RWPE1 (cell line): ENCODE data around the gene C1QA.

Experiments
- CTCF ChIA-PET: fragments of 350-600 bp; sonication (Branson Sonifier 250); formaldehyde crosslinking; extraction: SDS; loops from one replicate; lab custom pipeline; 2021; lab: Yijun Ruan, JAX
- POLR2A ChIA-PET: fragments of 400-600 bp; formaldehyde crosslinking; extraction: SDS; loops from one replicate; lab custom pipeline; 2020; ENCODE audit warnings: antibody characterized with exemption; ENCODE audit not compliant: low non-redundant PET; lab: Yijun Ruan, JAX
- DNase-seq: peaks from one replicate; pipeline ENCODE4 v3.0.0; 2012; ENCODE audit warnings: low spot score
- H3K27ac ChIP-seq: fragments of 450-650 bp; 2 replicates; pipeline ENCODE4 v1.5.1; 2017
- TF ChIP-seq, protein P1 (sequence below): fragments of 450-650 bp; conservative IDR thresholded peaks from 2 replicates; pipeline ENCODE4 v1.5.1; 2017; ENCODE audit warnings: low read depth, mild to moderate bottlenecking

The C1QA gene

DNA sequence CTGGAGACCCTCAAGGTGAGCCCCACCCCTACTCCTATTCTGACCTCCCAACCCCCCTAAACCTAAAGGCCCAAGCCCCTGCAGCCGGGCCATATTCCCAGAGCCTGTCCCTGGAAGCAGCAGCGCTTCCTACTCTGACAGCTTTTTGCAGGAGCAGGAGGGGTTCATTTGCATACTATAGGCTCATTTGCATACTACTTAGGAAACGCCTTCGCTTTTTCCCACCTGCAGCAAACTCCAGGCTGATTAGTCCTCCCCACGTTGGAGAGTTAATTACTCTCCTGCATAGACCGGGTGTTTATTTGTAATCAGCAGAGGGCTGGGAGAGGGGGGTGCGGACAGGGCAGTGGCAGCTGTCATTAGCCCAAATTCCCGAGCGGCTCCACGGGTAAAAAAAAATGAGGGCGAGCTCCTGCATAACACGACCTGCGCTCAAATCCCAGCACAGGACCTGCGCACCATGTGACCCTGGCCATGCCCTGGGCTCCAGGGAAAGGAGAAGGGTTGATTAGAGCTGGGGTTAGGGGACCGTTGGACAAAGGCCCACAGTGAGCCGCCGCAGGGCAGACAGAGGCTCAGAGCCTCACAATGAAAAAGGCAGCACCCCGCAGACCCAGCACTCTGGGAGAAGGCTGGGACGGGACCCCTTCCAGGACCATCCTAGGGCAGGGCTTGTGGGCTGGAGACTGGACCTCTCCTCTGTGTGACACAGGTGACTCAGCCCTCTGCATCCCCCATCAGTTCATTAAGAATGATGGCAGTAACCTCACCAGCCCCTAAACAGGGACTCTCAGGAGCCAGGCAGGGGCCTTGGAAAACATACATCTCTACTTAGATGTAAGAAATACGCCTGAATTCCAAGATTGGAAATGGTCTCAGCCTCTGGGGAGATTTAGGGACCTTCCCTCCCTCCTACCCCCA, 9.9 kb upstream of the C1QA start:
- DNase-seq, result no peak
- TF ChIP-seq, protein P1, sequence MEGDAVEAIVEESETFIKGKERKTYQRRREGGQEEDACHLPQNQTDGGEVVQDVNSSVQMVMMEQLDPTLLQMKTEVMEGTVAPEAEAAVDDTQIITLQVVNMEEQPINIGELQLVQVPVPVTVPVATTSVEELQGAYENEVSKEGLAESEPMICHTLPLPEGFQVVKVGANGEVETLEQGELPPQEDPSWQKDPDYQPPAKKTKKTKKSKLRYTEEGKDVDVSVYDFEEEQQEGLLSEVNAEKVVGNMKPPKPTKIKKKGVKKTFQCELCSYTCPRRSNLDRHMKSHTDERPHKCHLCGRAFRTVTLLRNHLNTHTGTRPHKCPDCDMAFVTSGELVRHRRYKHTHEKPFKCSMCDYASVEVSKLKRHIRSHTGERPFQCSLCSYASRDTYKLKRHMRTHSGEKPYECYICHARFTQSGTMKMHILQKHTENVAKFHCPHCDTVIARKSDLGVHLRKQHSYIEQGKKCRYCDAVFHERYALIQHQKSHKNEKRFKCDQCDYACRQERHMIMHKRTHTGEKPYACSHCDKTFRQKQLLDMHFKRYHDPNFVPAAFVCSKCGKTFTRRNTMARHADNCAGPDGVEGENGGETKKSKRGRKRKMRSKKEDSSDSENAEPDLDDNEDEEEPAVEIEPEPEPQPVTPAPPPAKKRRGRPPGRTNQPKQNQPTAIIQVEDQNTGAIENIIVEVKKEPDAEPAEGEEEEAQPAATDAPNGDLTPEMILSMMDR, result no peak
- CTCF ChIA-PET, result no interaction called here
- POLR2A ChIA-PET, result no interaction called here
- no peak overlapping the region for H3K27ac ChIP-seq

DNA sequence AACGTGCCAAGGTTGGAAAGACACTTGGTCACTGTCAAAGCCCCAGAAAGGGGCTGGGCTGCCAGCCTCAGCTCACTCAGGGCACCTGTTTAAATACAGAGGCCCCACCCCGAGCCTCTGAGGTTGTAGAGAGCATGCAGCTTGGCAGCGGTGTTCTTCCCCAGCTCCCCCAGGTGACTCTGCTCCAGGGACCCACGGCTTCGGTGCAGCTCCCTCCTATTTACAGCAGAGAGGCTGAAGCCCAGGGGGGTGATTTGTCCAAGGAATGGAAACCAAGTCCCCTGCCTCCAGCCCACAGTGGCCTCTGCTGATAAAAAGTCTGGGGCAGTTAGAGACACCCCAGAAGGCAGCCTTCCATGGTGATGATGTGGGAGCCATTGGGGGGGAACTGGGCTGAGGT, 9.1 kb upstream of the C1QA start:
- POLR2A ChIA-PET, result no interaction called here
- TF ChIP-seq, protein P1, result no peak
- CTCF ChIA-PET, result no interaction called here
- H3K27ac ChIP-seq, result no peak overlapping the region
- no peak for DNase-seq

DNA sequence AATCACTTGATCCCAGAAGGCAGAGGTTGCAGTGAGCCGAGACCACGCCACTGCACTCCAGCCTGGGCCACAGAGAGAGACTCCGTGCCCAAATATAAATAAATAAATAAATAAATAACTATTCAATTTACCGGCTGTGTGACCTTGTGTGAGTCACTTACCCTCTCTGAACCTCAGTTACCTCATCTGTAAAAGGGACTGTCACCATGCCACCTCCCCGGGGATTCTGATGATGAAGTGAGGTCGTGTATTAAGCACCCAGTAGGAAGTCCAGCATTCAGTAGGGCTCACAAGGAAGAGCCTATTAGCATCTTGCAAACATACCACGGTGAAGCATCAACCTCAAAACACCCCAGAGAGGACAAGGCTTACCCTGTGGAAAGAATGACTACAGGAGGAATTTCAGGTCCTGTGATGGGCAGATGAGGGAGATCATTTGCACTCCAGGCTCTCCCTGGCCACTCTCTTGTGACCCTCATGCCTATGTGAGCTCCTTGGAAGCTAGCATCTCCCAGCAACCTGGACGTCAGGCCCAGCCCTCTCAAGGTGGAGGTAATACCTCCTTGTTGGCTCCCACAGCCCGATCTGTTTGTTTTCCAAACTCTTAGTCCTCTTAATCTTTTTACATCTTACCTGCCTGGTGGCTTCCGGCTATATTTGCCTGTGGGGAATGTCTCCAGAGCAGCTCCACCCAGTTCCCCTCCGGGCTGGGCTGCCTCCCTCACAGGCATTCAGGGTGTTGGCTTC, 7.6 kb upstream of the C1QA start:
- CTCF ChIA-PET, result interaction anchor here (0.6 kb wide), 1 partner anchor 369 kb away, joined by 7 read pairs; no protein-coding TSS in a partner anchor
- H3K27ac ChIP-seq, result no peak overlapping the region
- DNase-seq, result no peak
- POLR2A ChIA-PET, result no interaction called here
- TF ChIP-seq, protein P1, result no peak

DNA sequence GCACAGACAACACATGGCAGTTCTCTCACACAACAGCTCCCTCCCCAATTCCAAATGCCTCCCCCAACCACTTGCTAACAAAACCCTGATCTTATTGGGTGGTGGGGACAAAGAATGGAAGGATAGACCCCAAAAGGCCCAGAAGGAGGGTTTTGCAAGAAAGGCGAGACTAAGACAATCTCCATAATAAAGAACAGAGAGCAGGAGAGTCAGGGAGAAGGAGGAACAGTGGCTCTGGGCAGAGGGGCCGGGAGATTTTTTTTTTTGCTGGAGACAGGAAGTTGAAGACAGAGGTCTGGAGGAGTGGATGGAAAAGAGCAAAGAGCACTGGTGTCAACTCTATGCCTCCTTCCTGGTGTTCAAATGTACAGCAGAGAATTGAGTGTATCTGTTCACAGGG, 6.5 kb upstream of the C1QA start:
- POLR2A ChIA-PET, result no interaction called here
- CTCF ChIA-PET, result no interaction called here
- H3K27ac ChIP-seq, result no peak overlapping the region
- TF ChIP-seq, protein P1, result no peak
- DNase-seq, result no peak

DNA sequence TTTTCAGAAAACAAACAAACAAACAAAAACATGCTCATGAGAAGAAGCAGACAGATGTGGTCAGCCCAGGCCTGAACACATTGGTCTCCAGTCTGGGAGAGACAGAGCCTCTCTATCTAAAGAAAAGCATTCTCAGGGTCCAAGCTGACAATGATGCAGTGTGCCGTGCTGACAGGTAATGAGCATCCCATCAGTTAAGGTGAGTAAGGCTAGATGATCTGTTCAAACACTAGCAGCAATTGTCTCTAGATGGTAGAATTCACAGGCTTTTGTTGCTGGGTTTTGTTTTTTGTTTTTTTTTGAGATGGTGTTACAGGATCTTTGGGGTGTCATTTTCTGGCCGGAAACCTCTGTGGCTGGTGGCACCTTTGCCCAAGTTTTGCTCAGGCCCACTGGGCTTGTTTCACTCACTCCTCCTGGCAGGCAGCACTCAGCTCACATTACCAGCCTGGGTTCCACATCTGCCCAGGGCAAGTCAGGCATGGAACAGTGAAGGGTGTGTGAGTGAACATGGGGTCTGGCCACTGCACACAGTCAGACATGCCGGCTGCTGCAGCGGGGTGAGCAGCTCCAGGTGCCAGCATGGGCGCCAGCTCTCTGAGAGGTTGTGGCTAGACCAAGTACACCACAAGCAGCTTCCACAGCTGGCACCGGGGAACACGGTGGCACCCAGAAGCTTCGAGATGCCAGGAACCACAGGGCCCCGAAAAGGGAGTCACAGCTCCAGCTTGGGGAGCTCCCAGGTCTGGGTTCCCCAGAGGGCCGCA, 2.5 kb upstream of the C1QA start:
- no peak overlapping the region for H3K27ac ChIP-seq
- CTCF ChIA-PET, result interaction anchor here (0.7 to 4.0 kb wide), 4 partner anchors 8 to 225 kb away, joined by 3 to 12 read pairs (median 3); no protein-coding TSS in a partner anchor
- POLR2A ChIA-PET, result no interaction called here
- DNase-seq, result no peak
- TF ChIP-seq, protein P1, result no peak

DNA sequence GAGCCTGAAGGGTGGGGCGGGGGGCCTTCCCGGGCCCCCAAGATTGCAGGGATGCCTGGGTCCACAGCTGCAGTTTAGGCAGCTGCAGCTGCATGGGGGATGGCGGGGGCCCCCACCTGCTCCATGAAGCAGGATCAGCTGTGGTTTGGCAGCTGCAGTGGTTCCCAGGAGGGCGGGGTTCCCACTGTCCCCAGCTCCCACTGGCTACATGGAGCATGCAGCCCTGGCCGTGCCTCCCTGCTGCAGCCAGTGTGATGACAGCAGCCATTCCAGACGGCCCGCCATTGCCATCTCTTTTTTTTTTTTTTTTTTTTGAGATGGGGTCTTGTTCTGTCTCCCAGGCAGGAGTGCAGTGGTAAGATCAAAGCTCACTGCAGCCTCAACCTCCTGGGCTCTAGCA, 992 bp upstream of the C1QA start:
- no peak for DNase-seq
- POLR2A ChIA-PET, result interaction anchor here (0.7 kb wide), 1 partner anchor 35 kb away, joined by 7 read pairs; no protein-coding TSS in a partner anchor
- CTCF ChIA-PET, result interaction anchor here (0.7 to 4.0 kb wide), 2 partner anchors 77 to 215 kb away, joined by 3 to 12 read pairs; no protein-coding TSS in a partner anchor
- H3K27ac ChIP-seq, result no peak overlapping the region
- TF ChIP-seq, protein P1, result no peak
